HepG2 (cell line): ENCODE results near the gene ELL. TPM values are rescaled to one million over a fixed set of nuclear protein-coding genes. Genes with fewer than 3 reads are reported as not detected.

ENCODE experiments used
- HNF1B ChIP-seq: sonication (generic); formaldehyde crosslinking; IDR thresholded peaks from 2 replicates; pipeline ENCODE4 v1.5.1; 2020; ENCODE audit warnings: mild to moderate bottlenecking, moderate library complexity, missing genetic modification reagents
- NFKB2 ChIP-seq: sonication (generic); formaldehyde crosslinking; IDR thresholded peaks from 2 replicates; pipeline ENCODE4 v1.4.0; 2020; ENCODE audit warnings: missing genetic modification reagents, borderline replicate concordance
- PRMT3 ChIP-seq: sonication (generic); formaldehyde crosslinking; IDR thresholded peaks from 2 replicates; pipeline ENCODE4 v1.8.1; 2022; ENCODE audit warnings: low read depth, mild to moderate bottlenecking, moderate library complexity, missing genetic modification reagents, borderline replicate concordance
- RBFOX2 ChIP-seq: fragments of 200-400 bp; formaldehyde crosslinking; IDR thresholded peaks from 2 replicates; pipeline ENCODE4 v1.6.1; 2017; ENCODE audit warnings: low read depth, mild to moderate bottlenecking, low read length
- SMARCC2 ChIP-seq: fragments of 450-650 bp; IDR thresholded peaks from 2 replicates; pipeline ENCODE4 v1.6.1; 2017; ENCODE audit warnings: antibody characterized with exemption, mild to moderate bottlenecking
- SRY ChIP-seq: sonication (generic); formaldehyde crosslinking; IDR thresholded peaks from 2 replicates; pipeline ENCODE4 v1.8.0; 2022; ENCODE audit warnings: mild to moderate bottlenecking, missing genetic modification reagents
- TBL1XR1 ChIP-seq: fragments of 150-350 bp; IDR thresholded peaks from 2 replicates; pipeline ENCODE4 v1.6.1; 2014; ENCODE audit warnings: borderline replicate concordance, low read length; ENCODE audit not compliant: partially characterized antibody
- ZBTB4 ChIP-seq: sonication (generic); formaldehyde crosslinking; IDR thresholded peaks from 2 replicates; pipeline ENCODE4 v1.4.0; 2020; ENCODE audit warnings: missing genetic modification reagents, mild to moderate bottlenecking, borderline replicate concordance
- ZBTB7B ChIP-seq: sonication (generic); formaldehyde crosslinking; IDR thresholded peaks from 2 replicates; pipeline ENCODE4 v1.4.0; 2020; ENCODE audit warnings: missing genetic modification reagents
- ZFP36 ChIP-seq: fragments of 150-350 bp; IDR thresholded peaks from 2 replicates; pipeline ENCODE4 v1.6.1; 2018; ENCODE audit warnings: borderline replicate concordance, low read length, low read depth; ENCODE audit not compliant: partially characterized antibody
- ZHX2 ChIP-seq, 2 experiments: sonication (generic) in 1 of 2; formaldehyde crosslinking in 1 of 2; IDR thresholded peaks; 2 replicates each; pipeline versions ENCODE4 v1.6.1 to v1.9.0; 2014 to 2022; ENCODE audit warnings: antibody characterized with exemption in 1 of 2, borderline replicate concordance in 1 of 2, inconsistent platforms in 1 of 2, low read depth in 1 of 2, missing genetic modification reagents in 1 of 2
- ZNF235 ChIP-seq: sonication (generic); formaldehyde crosslinking; IDR thresholded peaks from 2 replicates; pipeline ENCODE4 v1.8.1; 2023; ENCODE audit warnings: mild to moderate bottlenecking, missing genetic modification reagents, borderline replicate concordance
- ZNF670 ChIP-seq: sonication (generic); formaldehyde crosslinking; IDR thresholded peaks from 2 replicates; pipeline ENCODE4 v1.8.0; 2022; ENCODE audit warnings: mild to moderate bottlenecking, missing genetic modification reagents, borderline replicate concordance
- ZNF7 ChIP-seq: IDR thresholded peaks from 2 replicates; pipeline ENCODE4 v1.6.1; 2016; ENCODE audit warnings: missing biosample characterization, missing genetic modification reagents
- ZSCAN22 ChIP-seq: sonication (generic); formaldehyde crosslinking; IDR thresholded peaks from 2 replicates; pipeline ENCODE4 v1.4.0; 2020; ENCODE audit warnings: mild to moderate bottlenecking, missing genetic modification reagents
- polyA plus RNA-seq, 8 experiments: library from polyadenylated mRNA; depleted of rRNA in 3 of 8; stranded (reverse) in 7 of 8; unstranded in 1 of 8; fragments of >200 nt; fragmentation: Illumina TruSeq in 4 of 8; extraction: Trizol in 4 of 8; gene quantifications; 2 replicates each; pipeline versions ENCODE4 v1.2.1 to v1.2.3, GENCODE V29; 2011 to 2016; ENCODE audit warnings: low read depth in 4 of 8, missing spikeins in 1 of 8, mixed read lengths in 1 of 8; ENCODE audit not compliant: insufficient read depth in 1 of 8
- total RNA-seq, 5 experiments: library from RNA; depleted of rRNA; stranded (reverse); fragments of >200 nt; fragmentation: Illumina TruSeq; extraction: Trizol; gene quantifications; 2 replicates each; pipeline ENCODE4 v1.2.3, GENCODE V29; 2016; ENCODE audit warnings: low read depth in 1 of 5

The ELL gene
- total and polyA plus RNA-seq, 2 of the 13 experiments (the other 11 are each of a cell fraction or from before 2014, with no cell fraction given) = 3.7 to 5.4 TPM

- TF ChIP-seq HNF1B (CRISPR knock-in tag) (0 out of 2 replicates have a peak, but pooled peaks have one; percentile 65), SMARCC2 (no peak), ZNF7 (CRISPR knock-in tag) (no peak), SRY (CRISPR knock-in tag) (no peak; the same call in 1 of the 2 replicates), ZBTB7B (CRISPR knock-in tag) (no peak; the same call in 1 of the 2 replicates), ZHX2 (IDR thresholded peaks at IDR 0.05; ENCODE audit: low read depth) (0 out of 2 replicates have a peak, but pooled peaks have one; percentile 53), ZHX2 (CRISPR knock-in tag; IDR thresholded peaks at IDR 0.05; ENCODE audit: borderline replicate concordance) (no peak), PRMT3 (CRISPR knock-in tag) (no peak), RBFOX2 (peak; percentile 66), ZBTB4 (CRISPR knock-in tag) (no peak), NFKB2 (CRISPR knock-in tag) (peak; percentile 67; the same call in 1 of the 2 replicates), TBL1XR1 (no peak), ZSCAN22 (peak; percentile 92), ZFP36 (no peak), ZNF235 (CRISPR knock-in tag) (no peak), ZNF670 (CRISPR knock-in tag) (no peak)
Measured at GRCh38 chr19:18417250-18418028, 104.4 kb downstream of the ELL start (continued).
